Measurements from ENCODE around the gene TAS2R60. TPM values are rescaled to one million over a fixed set of nuclear protein-coding genes. Genes with fewer than 3 reads are reported as not detected.

Gene TAS2R60
- total and polyA plus RNA-seq, 2 donors (not counting 3 experiments of a cell fraction or from before 2014, with no cell fraction given): not detected

DNA sequence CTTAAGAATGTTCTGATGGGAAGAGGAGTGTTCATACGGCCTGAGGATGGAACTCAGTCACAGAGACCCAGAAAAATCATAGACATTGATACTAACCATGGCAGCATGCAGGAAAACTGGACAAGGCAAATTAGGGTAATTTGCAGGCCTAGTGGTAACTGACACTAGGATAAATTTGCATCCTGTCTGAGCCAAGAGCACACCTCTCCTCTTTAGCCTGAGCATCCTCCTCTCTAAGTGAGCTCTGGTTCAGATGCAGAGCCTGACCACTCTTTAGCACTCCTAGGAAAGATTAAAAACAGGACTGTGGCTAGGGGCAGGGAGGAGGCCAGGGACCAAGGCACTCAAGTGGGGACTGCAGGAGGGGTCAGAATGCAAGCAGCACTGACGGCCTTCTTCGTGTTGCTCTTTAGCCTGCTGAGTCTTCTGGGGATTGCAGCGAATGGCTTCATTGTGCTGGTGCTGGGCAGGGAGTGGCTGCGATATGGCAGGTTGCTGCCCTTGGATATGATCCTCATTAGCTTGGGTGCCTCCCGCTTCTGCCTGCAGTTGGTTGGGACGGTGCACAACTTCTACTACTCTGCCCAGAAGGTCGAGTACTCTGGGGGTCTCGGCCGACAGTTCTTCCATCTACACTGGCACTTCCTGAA, 34.4 kb downstream of the TAS2R60 start, which contains the start of gene TAS2R41:
Gene TAS2R41 (plus strand): TSS at position 373 of the 650 bp plus-strand sequence. CDS start 0 bp downstream, at position 373.
- H4K20me1 ChIP-seq (replicated peaks; ENCODE audit: control insufficient read depth, extremely low read depth, insufficient read depth, low read length): no peaks in the 10 kb centered on the region
- BruUV-seq (replicated peaks): no TSS peak
- no peak within 1 kb of the TSS for H3K4me3 ChIP-seq (replicated peaks in 1 of 3; ENCODE audit: insufficient read depth in 1 of 3, low read depth in 1 of 3, low read length in 3 of 3)
- no peak within 1 kb of the TSS for H2AFZ ChIP-seq (ENCODE audit: low read depth, low read length)
- H3K27ac ChIP-seq (ENCODE audit: insufficient read depth, low read depth, low read length): no peak within 1 kb of the TSS
- FAIRE-seq: no peak
- no peak for DNase-seq (ENCODE audit: low read depth, low spot score)
- H3K9me1 ChIP-seq (replicated peaks; ENCODE audit: control insufficient read depth, extremely low read depth, insufficient read depth, low read length): no peaks in the 10 kb centered on the region
- H3K79me2 ChIP-seq (ENCODE audit: control insufficient read depth, insufficient read depth, low read length): no peaks in the 10 kb centered on the region
- dilution Hi-C loops (cut with MboI; ENCODE audit: extremely low pct_ligation_motif_present, low sequenced_read_pairs) (no loop called here), intact Hi-C loops (cut with micrococcal nuclease) (no loop called here)
- no peaks in the 10 kb centered on the region for H3K27me3 ChIP-seq (ENCODE audit: control insufficient read depth in 2 of 2, insufficient read depth in 2 of 2, low read length in 2 of 2)
- no peak within 1 kb of the TSS for H3K4me2 ChIP-seq (ENCODE audit: insufficient read depth, low read length)
- CTCF ChIA-PET: interaction anchor here (1.1 kb wide), 1 partner anchor 14 kb away, joined by 4 read pairs; no protein-coding TSS in a partner anchor
- TF ChIP-seq EZH2 (IDR thresholded peaks at IDR 0.05; ENCODE audit: borderline replicate concordance, low read depth, low read length, severe bottlenecking) (no peak), FOS (IDR thresholded peaks at IDR 0.05; ENCODE audit: borderline replicate concordance, insufficient read depth, low read length) (no peak), MYC (IDR thresholded peaks at IDR 0.05; ENCODE audit: low read depth, low read length) (no peak), GATA2 (IDR thresholded peaks at IDR 0.05; ENCODE audit: insufficient read depth, insufficient read length, low read depth, low read length) (no peak), POLR2A (IDR thresholded peaks at IDR 0.05; ENCODE audit: low read depth, low read length) (no peak), POLR2AphosphoS5 (IDR thresholded peaks at IDR 0.05; ENCODE audit: insufficient read depth, low read depth, low read length) (no peak), JUN (IDR thresholded peaks at IDR 0.05; ENCODE audit: borderline replicate concordance, insufficient read depth, insufficient read length, low read depth) (no peak)
- TF ChIP-seq, protein P1, sequence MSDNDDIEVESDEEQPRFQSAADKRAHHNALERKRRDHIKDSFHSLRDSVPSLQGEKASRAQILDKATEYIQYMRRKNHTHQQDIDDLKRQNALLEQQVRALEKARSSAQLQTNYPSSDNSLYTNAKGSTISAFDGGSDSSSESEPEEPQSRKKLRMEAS (IDR thresholded peaks at IDR 0.05; ENCODE audit: insufficient read depth, insufficient read length): no peak
- TF ChIP-seq, protein P2, sequence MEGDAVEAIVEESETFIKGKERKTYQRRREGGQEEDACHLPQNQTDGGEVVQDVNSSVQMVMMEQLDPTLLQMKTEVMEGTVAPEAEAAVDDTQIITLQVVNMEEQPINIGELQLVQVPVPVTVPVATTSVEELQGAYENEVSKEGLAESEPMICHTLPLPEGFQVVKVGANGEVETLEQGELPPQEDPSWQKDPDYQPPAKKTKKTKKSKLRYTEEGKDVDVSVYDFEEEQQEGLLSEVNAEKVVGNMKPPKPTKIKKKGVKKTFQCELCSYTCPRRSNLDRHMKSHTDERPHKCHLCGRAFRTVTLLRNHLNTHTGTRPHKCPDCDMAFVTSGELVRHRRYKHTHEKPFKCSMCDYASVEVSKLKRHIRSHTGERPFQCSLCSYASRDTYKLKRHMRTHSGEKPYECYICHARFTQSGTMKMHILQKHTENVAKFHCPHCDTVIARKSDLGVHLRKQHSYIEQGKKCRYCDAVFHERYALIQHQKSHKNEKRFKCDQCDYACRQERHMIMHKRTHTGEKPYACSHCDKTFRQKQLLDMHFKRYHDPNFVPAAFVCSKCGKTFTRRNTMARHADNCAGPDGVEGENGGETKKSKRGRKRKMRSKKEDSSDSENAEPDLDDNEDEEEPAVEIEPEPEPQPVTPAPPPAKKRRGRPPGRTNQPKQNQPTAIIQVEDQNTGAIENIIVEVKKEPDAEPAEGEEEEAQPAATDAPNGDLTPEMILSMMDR (IDR thresholded peaks at IDR 0.05; ENCODE audit: extremely low read depth in 1 of 2, insufficient read depth in 1 of 2, low read depth in 1 of 2, low read length in 2 of 2): no peak
- no peak within 1 kb of the TSS for H3K9ac ChIP-seq (replicated peaks; ENCODE audit: extremely low read depth, insufficient read depth, low read length)
- no peaks in the 10 kb centered on the region for H3K9me3 ChIP-seq (replicated peaks; ENCODE audit: control insufficient read depth, insufficient read depth, low read length)
- POLR2A ChIA-PET: no interaction called here
- peaks cover 3% of the 10 kb centered on the region for H3K4me1 ChIP-seq (ENCODE audit: control insufficient read depth, extremely low read depth, insufficient read depth, low read length)
- H3K36me3 ChIP-seq (ENCODE audit: control insufficient read depth in 2 of 2, extremely low read depth in 1 of 2, insufficient read depth in 2 of 2, low read length in 2 of 2): no peaks in the 10 kb centered on the region
